ENCODE data around the gene CDSN.
A peak's percentile ranks its signal among the peaks of the same experiment; 100 is the strongest.

The CDSN gene

GRCh38 chr6:31144296-31144969 lies 24.2 kb upstream of the CDSN start:
- peak; percentile 56 for DNase-seq

- peak; percentile 33 for DNase-seq
Measured at GRCh38 chr6:31143148-31143547, 22.9 kb upstream of the CDSN start.

- peak; percentile 88 for DNase-seq
Measured at GRCh38 chr6:31142361-31142761, 22.1 kb upstream of the CDSN start.

- no peak for DNase-seq
Measured at GRCh38 chr6:31140643-31141042, 20.4 kb upstream of the CDSN start.

- no peak for DNase-seq
Measured at GRCh38 chr6:31139599-31139998, 19.4 kb upstream of the CDSN start.

- no peak for DNase-seq
Measured at GRCh38 chr6:31138982-31139381, 18.7 kb upstream of the CDSN start, which contains the start of gene PSORS1C2. TSS of gene PSORS1C2 (minus strand) at chr6:31139066. CDS start at chr6:31139026, 40 bp downstream.

- DNase-seq: no peak
Measured at GRCh38 chr6:31135710-31136109, 15.5 kb upstream of the CDSN start.

GRCh38 chr6:31132806-31133205 lies 12.6 kb upstream of the CDSN start:
- no peak for DNase-seq

- no peak for DNase-seq
Measured at GRCh38 chr6:31131595-31131994, 11.3 kb upstream of the CDSN start.

- DNase-seq: no peak
Measured at GRCh38 chr6:31130751-31131150, 10.5 kb upstream of the CDSN start.

GRCh38 chr6:31129130-31129529 lies 8.9 kb upstream of the CDSN start:
- no peak for DNase-seq

- DNase-seq: peak; percentile 77
Measured at GRCh38 chr6:31128093-31128676, 7.9 kb upstream of the CDSN start.

- no peak for DNase-seq
Measured at GRCh38 chr6:31126396-31127175, 6.3 kb upstream of the CDSN start.

- peak; percentile 24 for DNase-seq
Measured at GRCh38 chr6:31125586-31126363, 5.5 kb upstream of the CDSN start.

- DNase-seq: no peak
Measured at GRCh38 chr6:31125162-31125561, 4.9 kb upstream of the CDSN start.

GRCh38 chr6:31122791-31123706 lies 2.8 kb upstream of the CDSN start:
- no peak for DNase-seq

GRCh38 chr6:31121131-31121790 lies 1.0 kb upstream of the CDSN start:
- DNase-seq: no peak

GRCh38 chr6:31118178-31118577 lies 2.1 kb downstream of the CDSN start:
- no peak for DNase-seq

GRCh38 chr6:31116661-31117385 lies 3.4 kb downstream of the CDSN start:
- no peak for DNase-seq

GRCh38 chr6:31115941-31116560 lies 4.2 kb downstream of the CDSN start:
- no peak for DNase-seq

Measured in NCI-H82 (cell line).